ENCODE measurements around the gene PPFIA3. TPM values are rescaled to one million over a fixed set of nuclear protein-coding genes. Genes with fewer than 3 reads are reported as not detected.

PPFIA3 gene
- total RNA-seq, 1 experiment from 2014 or later = 6.7 TPM

- no peaks in the 10 kb centered on the region for H3K27me3 Mint-ChIP-seq (ENCODE audit: insufficient read depth, unreplicated experiment)
- CTCF ChIA-PET = interaction anchor here (0.6 to 3.9 kb wide), 9 partner anchors 12 to 870 kb away, joined by 3 to 28 read pairs (median 3); no protein-coding TSS in a partner anchor
- intact Hi-C loops (cut with micrococcal nuclease) = no loop called here
- DNase-seq (ENCODE audit: unreplicated experiment) = no peak
- H3K27ac Mint-ChIP-seq (ENCODE audit: low read depth, unreplicated experiment) = peak overlapping the region; percentile 95
- H3K36me3 Mint-ChIP-seq (ENCODE audit: insufficient read depth, unreplicated experiment) = peaks cover 43% of the 10 kb centered on the region
- BruUV-seq (replicated peaks) = no TSS peak
- no peak for TF ChIP-seq CTCF (IDR thresholded peaks at IDR 0.05; ENCODE audit: unreplicated experiment)
- H3K4me1 Mint-ChIP-seq (ENCODE audit: insufficient read depth, unreplicated experiment) = peaks cover 17% of the 10 kb centered on the region
- H3K4me3 Mint-ChIP-seq (ENCODE audit: unreplicated experiment) = peak overlapping the region; percentile 97
- H3K9me3 Mint-ChIP-seq (ENCODE audit: unreplicated experiment) = no peaks in the 10 kb centered on the region
- POLR2A ChIA-PET = interaction anchor here (0.6 to 2.4 kb wide), 9 partner anchors 12 to 494 kb away, joined by 3 to 8 read pairs (median 4); partner anchors contain the start of genes GYS1, LIN7B and NOSIP
Measured at GRCh38 chr19:49086296-49086695, 33.0 kb upstream of the PPFIA3 start.

GRCh38 chr19:49091391-49092038, 27.8 kb upstream of the PPFIA3 start:
- ChIA-PET POLR2A (no interaction called here), CTCF (no interaction called here)
- intact Hi-C loops (cut with micrococcal nuclease) = no loop called here
- Mint-ChIP-seq H3K27me3 (ENCODE audit: insufficient read depth, unreplicated experiment) (no peaks in the 10 kb centered on the region), H3K27ac (ENCODE audit: low read depth, unreplicated experiment) (no peak overlapping the region), H3K4me3 (ENCODE audit: unreplicated experiment) (no peak overlapping the region), H3K4me1 (ENCODE audit: insufficient read depth, unreplicated experiment) (peaks cover 7% of the 10 kb centered on the region), H3K36me3 (ENCODE audit: insufficient read depth, unreplicated experiment) (peaks cover 88% of the 10 kb centered on the region), H3K9me3 (ENCODE audit: unreplicated experiment) (no peaks in the 10 kb centered on the region)
- no TSS peak for BruUV-seq (replicated peaks)
- no peak for DNase-seq (ENCODE audit: unreplicated experiment)
- TF ChIP-seq CTCF (IDR thresholded peaks at IDR 0.05; ENCODE audit: unreplicated experiment) = no peak

GRCh38 chr19:49092686-49093085, 26.7 kb upstream of the PPFIA3 start:
- Mint-ChIP-seq H3K27ac (ENCODE audit: low read depth, unreplicated experiment) (no peak overlapping the region), H3K27me3 (ENCODE audit: insufficient read depth, unreplicated experiment) (no peaks in the 10 kb centered on the region), H3K9me3 (ENCODE audit: unreplicated experiment) (no peaks in the 10 kb centered on the region), H3K4me1 (ENCODE audit: insufficient read depth, unreplicated experiment) (peaks cover 6% of the 10 kb centered on the region), H3K4me3 (ENCODE audit: unreplicated experiment) (no peak overlapping the region), H3K36me3 (ENCODE audit: insufficient read depth, unreplicated experiment) (peaks cover 96% of the 10 kb centered on the region)
- intact Hi-C loops (cut with micrococcal nuclease) = no loop called here
- POLR2A ChIA-PET = interaction anchor here (1.1 kb wide), 1 partner anchor 99 kb away, joined by 3 read pairs; the partner anchor contains the start of gene RUVBL2
- DNase-seq (ENCODE audit: unreplicated experiment) = no peak
- CTCF ChIA-PET = interaction anchor here (0.7 to 1.2 kb wide), 2 partner anchors 17 to 57 kb away, joined by 4 read pairs; no protein-coding TSS in a partner anchor
- no peak for TF ChIP-seq CTCF (IDR thresholded peaks at IDR 0.05; ENCODE audit: unreplicated experiment)
- BruUV-seq (replicated peaks) = no TSS peak

GRCh38 chr19:49094505-49095482, 24.6 kb upstream of the PPFIA3 start:
- Mint-ChIP-seq H3K36me3 (ENCODE audit: insufficient read depth, unreplicated experiment) (peaks cover 100% of the 10 kb centered on the region), H3K27ac (ENCODE audit: low read depth, unreplicated experiment) (no peak overlapping the region), H3K4me1 (ENCODE audit: insufficient read depth, unreplicated experiment) (peaks cover 5% of the 10 kb centered on the region), H3K9me3 (ENCODE audit: unreplicated experiment) (no peaks in the 10 kb centered on the region), H3K27me3 (ENCODE audit: insufficient read depth, unreplicated experiment) (no peaks in the 10 kb centered on the region), H3K4me3 (ENCODE audit: unreplicated experiment) (no peak overlapping the region)
- ChIA-PET POLR2A (interaction anchor here (0.9 to 1.1 kb wide), 3 partner anchors 10 to 104 kb away, joined by 3 to 4 read pairs (median 3); no protein-coding TSS in a partner anchor), CTCF (interaction anchor here (0.5 to 1.9 kb wide), 10 partner anchors 12 to 349 kb away, joined by 3 to 11 read pairs (median 4); partner anchors contain the start of gene LIN7B)
- no TSS peak for BruUV-seq (replicated peaks)
- no peak for TF ChIP-seq CTCF (IDR thresholded peaks at IDR 0.05; ENCODE audit: unreplicated experiment)
- no peak for DNase-seq (ENCODE audit: unreplicated experiment)
- intact Hi-C loops (cut with micrococcal nuclease) = no loop called here
